NCI-H226 (cell line): ENCODE data around the gene SPECC1.
"Not testable (repeated sequence)": the region's sequence is repeated elsewhere in the genome, so short reads cannot be mapped to it uniquely, and the experiment has no call there.

Experiments used
- DNase-seq: peaks from one replicate; pipeline ENCODE4 v3.0.0-alpha.2; 2015

The SPECC1 gene

DNA sequence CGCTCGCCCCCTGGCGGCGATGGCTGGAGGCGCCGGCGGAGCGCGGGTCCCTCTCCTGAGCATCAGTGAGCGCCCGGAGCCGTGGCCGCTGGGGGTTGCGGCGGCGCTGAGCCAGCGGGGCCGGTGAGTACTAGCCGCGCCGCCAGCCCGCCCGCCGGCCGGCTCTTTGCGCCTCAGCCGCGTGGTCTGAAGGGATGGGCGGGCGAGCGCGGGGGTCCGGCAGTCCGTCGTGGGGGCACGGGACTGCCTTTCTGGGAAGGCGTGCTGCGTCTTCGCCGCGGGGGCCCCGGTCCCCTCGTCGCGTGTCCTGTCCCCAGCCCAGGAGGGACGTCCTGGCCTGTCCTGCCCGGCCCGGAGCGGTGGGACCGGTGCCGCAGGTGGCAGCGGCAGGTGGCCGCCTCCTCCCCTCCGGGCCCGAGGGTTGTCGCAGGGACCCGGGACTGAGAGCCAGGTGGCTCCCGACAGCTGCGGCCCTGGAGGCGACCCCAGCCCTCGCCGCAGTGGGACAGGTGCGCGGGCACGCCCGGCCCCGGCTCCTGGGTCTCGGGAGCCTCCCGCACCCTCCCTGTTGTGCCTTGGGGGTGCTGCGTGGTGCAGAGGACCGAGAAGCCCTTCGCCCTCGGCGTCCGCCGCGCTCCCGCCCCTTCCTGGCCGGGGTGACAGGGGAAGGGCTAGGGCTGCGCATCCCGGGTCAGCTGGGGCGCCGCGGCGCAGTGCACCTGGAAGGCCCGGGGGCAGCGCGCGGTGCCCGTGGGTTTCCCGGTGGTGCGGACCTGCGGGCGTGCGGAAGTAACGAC lies at the start of gene SPECC1:
Gene SPECC1, plus strand, starts transcription at position 58 of the 797 bp plus-strand sequence. CDS start 87,293 bp downstream, outside the sequence.
- peak; percentile 59 for DNase-seq

GRCh38 chr17:19962954-19963353 lies 46.2 kb upstream of the SPECC1 start:
- DNase-seq, result not testable (repeated sequence)

DNA sequence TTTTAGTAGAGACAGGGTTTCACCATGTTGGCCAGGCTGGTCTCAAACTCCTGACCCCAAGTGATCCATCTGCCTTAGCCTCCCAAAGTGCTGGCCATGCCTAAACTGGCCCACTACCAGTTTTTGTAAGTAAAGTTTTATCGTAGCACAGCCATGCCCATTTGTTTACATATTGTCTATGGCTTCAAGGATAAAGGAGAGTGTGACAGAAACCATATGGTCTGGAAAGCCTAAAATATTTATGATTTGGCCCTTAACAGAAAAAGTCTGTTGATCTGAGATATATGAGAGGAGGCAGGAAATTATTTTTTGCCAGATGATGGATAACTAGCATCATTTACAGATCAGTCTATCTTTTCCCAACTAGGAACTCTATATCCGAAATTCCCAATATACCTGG lies 36.0 kb upstream of the SPECC1 start:
- DNase-seq, result no peak

DNA sequence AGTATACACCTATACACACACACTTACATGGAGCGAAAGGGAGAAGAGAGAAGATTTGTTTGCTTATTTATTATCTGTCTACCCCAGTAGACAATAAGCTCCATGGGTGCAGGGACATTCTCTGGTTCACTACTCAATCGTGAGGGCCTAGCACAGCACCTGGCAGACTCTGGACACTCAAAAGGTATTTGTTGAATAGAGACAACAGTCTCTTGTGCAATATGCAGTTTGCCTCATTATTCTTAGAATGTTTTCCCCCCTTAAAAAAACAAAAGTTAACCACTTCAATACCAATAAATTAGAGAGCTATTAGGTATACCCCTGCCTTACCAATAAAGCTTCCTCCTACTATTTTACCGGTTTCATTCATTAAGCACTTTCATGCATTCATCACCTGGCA lies 33.6 kb upstream of the SPECC1 start:
- no peak for DNase-seq

GRCh38 chr17:19977293-19978208 lies 31.6 kb upstream of the SPECC1 start, which contains the start of gene AKAP10:
AKAP10 (minus strand) TSS chr17:19977828; CDS start chr17:19977679, 149 bp downstream.
- DNase-seq, result peak; percentile 74

- no peak for DNase-seq
Observed at GRCh38 chr17:19978209-19978802, 30.9 kb upstream of the SPECC1 start.

DNA sequence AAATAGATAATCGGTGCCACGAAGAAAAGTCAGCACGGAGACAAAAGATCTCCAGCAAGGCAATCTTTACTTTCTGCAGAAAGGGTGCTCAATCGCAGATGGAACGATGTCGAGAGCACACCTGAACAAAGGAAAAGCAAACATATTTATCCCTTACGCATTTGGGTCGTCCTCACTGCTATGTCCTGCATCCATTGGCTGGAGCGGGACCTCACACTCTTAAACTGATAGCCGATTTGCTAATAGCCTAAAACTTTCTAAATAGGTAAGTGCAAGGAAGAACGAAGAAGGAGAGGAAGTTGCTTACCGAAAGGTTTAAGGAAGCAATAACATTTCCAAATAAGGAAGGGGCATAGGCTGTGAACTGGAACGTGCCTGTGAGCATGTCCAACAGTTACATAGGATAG lies 30.4 kb upstream of the SPECC1 start:
- DNase-seq, result no peak

- no peak for DNase-seq
Observed at GRCh38 chr17:19979917-19980770, 29.0 kb upstream of the SPECC1 start.

- DNase-seq, result no peak
Observed at GRCh38 chr17:19986941-19987861, 22.0 kb upstream of the SPECC1 start.

DNA sequence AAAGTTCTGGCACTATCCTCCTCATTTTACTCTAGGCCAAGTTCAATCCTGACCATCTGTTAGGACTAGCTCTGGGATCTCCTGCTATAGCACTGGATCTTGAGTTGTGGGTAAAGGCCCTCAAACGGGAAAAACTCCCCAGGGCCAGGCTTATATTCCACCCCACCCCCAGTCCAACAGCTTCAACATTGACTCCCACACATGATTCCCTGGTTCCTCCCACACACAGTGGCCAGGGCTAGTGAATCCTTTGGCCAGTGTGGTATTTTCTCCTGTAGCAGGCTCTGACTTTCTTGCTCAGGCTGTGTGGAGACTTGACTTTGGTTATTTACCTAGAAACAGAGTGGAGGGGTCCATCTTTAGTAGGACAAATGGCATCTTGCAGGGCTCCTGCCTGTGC lies 21.3 kb upstream of the SPECC1 start:
- DNase-seq, result no peak

DNA sequence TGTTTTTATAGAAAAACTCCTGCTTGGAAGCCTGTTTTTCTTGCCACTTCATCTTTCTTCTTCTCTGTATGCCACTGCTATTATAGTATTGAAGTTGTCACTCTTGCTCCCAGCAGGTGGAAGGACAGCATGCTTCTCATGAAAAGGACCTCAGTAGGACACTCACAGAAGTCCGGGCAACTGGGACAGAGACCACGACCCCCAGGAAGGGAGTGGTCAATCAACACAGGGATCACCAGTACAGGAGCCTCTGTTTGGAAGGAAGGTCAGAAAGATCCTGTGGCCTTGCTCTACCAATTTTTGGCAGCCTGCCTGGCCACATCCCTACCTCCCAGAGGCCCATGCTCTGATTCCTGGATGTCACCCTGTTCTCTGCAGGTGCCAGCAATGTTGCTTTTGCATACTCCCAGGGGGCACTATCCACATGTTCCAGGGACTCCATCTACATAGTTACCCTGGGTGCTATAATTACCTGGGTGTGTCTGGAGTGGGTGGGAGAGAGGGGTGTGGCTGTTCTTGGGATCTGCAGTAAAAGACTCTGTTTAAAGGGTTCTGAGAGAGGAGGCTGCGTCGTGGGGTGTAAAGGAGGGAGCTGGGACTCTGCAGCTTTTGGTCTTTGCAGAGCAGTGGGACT lies 17.8 kb upstream of the SPECC1 start:
- no peak for DNase-seq

- DNase-seq, result peak; percentile 74
Observed at GRCh38 chr17:19992803-19993713, 16.1 kb upstream of the SPECC1 start.

DNA sequence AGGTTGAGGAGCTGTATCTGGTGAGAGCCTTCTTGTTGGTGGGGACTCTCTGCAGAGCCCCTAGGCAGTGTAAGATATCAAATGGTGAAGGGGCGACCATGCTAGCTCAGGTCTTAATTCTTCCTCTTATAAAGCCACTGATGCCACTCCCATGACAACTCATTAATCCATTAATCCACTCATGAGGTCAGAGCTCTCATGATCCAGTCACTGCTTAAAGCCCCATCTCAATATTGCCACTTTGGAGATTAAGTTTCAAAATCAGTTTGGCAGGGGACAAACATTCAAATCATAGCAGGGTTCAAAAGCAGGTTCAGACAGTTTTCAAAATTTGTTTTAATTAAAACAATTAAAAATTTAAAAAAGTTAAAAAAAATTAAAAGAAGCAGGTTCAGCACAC lies 13.1 kb upstream of the SPECC1 start:
- no peak for DNase-seq

DNA sequence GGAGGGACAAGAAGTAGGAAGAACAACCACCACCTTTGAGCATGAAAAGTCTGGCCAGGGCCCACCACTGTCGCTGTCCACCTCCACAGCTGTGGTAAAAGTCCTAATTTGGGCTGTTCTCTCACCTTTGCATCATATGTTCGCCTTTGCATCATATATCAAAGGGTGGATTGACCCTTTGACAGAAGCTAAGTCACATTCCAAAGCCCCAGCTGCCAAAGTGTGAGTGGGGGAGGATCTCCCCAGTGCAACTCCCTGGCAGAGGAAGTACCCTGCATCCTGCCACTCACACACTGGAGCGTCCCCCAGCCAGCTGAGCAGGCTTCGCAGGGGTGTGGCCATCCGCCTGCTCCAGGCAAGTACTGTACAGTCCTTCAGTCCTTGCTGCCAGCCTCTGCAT lies 12.7 kb upstream of the SPECC1 start:
- DNase-seq, result peak; percentile 43

DNA sequence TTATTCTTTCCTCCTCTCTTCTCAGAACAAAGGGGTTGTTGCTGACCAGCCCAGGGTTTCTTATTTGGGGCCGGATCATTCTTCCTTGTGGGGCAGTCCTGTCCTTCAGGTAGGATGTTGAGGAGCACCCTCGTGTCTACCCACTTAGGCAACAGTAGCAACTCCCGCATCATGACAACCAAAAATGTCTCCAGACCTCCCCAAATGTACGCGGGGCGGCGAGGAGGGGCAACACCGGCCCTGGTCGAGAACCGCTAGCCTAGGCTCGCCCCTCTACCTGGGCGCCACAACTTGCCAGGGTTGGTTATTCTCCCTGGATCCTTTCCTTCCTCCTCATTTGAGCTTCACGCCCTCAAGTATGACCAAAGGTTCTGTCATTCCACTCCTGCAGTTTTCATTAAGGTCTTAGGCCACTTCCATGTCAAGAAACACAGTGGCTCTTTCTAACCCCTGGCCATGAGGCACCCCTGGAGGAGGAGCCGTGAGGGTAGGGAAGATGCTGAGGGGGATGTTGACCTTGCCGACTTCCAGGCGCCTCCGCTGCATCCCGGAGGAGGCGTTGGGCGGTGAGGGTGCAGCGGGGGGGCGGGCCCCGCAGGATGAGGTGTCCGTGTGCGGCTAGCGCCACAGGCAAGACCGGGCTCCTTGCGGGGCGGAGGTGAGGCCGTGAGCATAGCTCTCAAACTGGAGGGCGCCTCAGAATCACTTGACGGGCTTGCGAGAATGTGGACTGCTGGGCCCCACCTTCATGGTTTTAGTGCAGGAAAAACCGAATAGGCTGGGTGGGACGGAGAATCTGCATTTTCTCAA lies 712 bp upstream of the SPECC1 start:
- no peak for DNase-seq

DNA sequence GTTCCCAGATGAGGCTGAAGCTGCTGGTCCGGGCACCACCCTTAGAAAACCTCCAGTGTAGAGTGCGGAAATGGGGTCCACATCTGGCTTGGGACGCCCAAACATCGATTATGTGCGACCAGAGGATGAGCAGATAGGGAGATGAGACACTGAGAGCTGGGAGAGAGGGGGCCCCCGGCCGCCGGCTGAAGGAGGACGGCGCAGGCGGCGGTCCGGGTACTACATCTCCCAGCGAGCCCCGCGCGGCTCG lies 182 bp upstream of the SPECC1 start:
- no peak for DNase-seq

DNA sequence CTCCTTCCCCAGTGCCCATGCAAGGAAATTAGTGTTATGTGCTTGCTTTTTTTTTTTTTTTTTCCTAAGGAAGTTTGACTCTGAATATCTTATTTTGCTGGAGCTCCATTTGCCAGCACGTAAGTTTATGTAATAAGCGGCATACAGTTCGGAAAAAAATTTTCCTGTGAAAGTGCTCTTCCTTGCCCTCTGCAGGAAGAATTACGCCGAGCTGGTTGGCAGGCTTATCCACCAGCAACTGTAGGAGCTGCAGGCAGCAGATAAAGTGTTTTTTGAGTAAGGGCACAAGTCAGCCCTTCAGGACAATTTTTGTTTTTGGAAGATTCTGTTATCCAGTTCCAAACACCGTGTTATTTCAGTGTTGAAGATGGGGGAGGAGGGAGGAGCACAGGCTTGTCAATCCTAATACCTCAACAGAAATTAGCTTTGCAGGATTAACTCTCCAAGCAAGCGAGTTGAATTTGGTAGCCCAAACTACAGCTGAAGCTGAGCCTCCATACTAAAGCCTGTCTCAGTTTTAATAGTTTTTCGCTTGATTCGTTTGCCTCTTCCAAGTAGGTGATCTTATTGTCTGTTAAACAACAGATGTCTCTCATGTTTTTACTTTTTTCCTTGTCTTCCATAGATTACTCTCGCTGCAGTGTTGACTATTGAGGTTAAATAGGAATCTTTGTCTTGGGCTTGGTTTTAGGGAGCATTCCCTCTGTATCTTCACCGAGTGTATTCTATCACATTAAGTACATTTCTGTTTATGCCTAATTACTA lies 1.1 kb downstream of the SPECC1 start:
- DNase-seq, result peak; percentile 69

GRCh38 chr17:20010936-20011335 lies 1.8 kb downstream of the SPECC1 start:
- no peak for DNase-seq
